ENCODE data around the gene STK26. TPM values are rescaled to one million over a fixed set of nuclear protein-coding genes. Genes with fewer than 3 reads are reported as not detected.

STK26 gene
- total and polyA plus RNA-seq, 2 of the 4 experiments (the other 2 are of a cell fraction) = 0.17 to 0.18 TPM

GRCh38 chrX:132119283-132119682 lies 96.2 kb downstream of the STK26 start:
- Histone ChIP-seq H3K9me3 (ENCODE audit: control insufficient read depth, insufficient read depth, low read length) (no peaks in the 10 kb centered on the region), H3K27ac (ENCODE audit: insufficient read depth, low read length) (no peak overlapping the region), H3K4me3 (ENCODE audit: insufficient read depth, low read depth, low read length) (no peak overlapping the region), H3K4ac (ENCODE audit: low read depth, low read length) (no peak overlapping the region), H3K14ac (replicated peaks; ENCODE audit: low read depth, low read length) (no peak overlapping the region), H2BK120ac (ENCODE audit: low read depth, low read length) (no peak overlapping the region), H3K18ac (ENCODE audit: low read depth, low read length) (no peak overlapping the region), H4K5ac (ENCODE audit: low read depth, low read length) (no peak overlapping the region), H2BK15ac (ENCODE audit: low read depth, low read length) (no peak overlapping the region), H2AK9ac (replicated peaks; ENCODE audit: low read depth, low read length, poor library complexity) (no peak overlapping the region), H3K23ac (ENCODE audit: low read depth, low read length) (no peak overlapping the region), H2BK20ac (ENCODE audit: low read depth, low read length) (no peak overlapping the region), H3K4me2 (ENCODE audit: low read depth, low read length) (no peak overlapping the region), H3K27me3 (ENCODE audit: control insufficient read depth, insufficient read depth, low read length) (peaks cover 5% of the 10 kb centered on the region; the same call in 1 of the 2 replicates), H3K9me1 (ENCODE audit: insufficient read depth, low read length) (no peaks in the 10 kb centered on the region), H4K91ac (ENCODE audit: insufficient read depth, low read depth, low read length) (no peak overlapping the region), H4K8ac (ENCODE audit: low read depth in 2 of 2, low read length in 2 of 2) (no peak overlapping the region), H2BK5ac (ENCODE audit: low read depth, low read length, poor library complexity, severe bottlenecking) (no peak overlapping the region), H2AFZ (replicated peaks; ENCODE audit: low read length, poor library complexity) (no peak overlapping the region), H3K36me3 (ENCODE audit: control insufficient read depth, insufficient read depth, low read length) (no peaks in the 10 kb centered on the region), H4K20me1 (ENCODE audit: insufficient read depth, low read length) (no peaks in the 10 kb centered on the region; the same call in 1 of the 2 replicates), H3K56ac (ENCODE audit: extremely low read depth, insufficient read depth, low read length) (no peak overlapping the region), H2AK5ac (ENCODE audit: low read depth, low read length) (no peak overlapping the region), H3K79me1 (ENCODE audit: low read depth in 1 of 2, low read length in 2 of 2) (no peaks in the 10 kb centered on the region), H3K4me1 (ENCODE audit: control insufficient read depth, insufficient read depth, low read length) (no peaks in the 10 kb centered on the region), H3K9ac (ENCODE audit: low read depth, low read length) (no peak overlapping the region)
- ATAC-seq (ENCODE audit: low read depth) (no peak), DNase-seq (no peak)
- POLR2A ChIA-PET (ENCODE audit: unreplicated experiment) = no interaction called here
- CTCF ChIA-PET = no interaction called here
- intact Hi-C loops (cut with micrococcal nuclease) = no loop called here
- in situ Hi-C loops (cut with MboI; ENCODE audit: low sequenced_read_pairs) = no loop called here
- dilution Hi-C loops (cut with HindIII; ENCODE audit: low sequenced_read_pairs, unreplicated experiment) = no loop called here
- WGBS, 2 experiments (ENCODE audit: extremely low coverage in 2 of 2, insufficient read length in 1 of 2) = no CpG with 5 or more reads among the region's 3 CpGs
- no TSS peak for BruUV-seq (replicated peaks)
- no peak for TF ChIP-seq CEBPB (IDR thresholded peaks at IDR 0.05; ENCODE audit: low read depth, low read length)
- no peak for TF ChIP-seq MAZ (IDR thresholded peaks at IDR 0.05; ENCODE audit: borderline replicate concordance, low read depth, low read length)
- no peak for TF ChIP-seq BHLHE40 (IDR thresholded peaks at IDR 0.05; ENCODE audit: low read depth, low read length)
- TF ChIP-seq RAD21 (IDR thresholded peaks at IDR 0.05; ENCODE audit: low read length) = no peak
- TF ChIP-seq CTCF (conservative IDR thresholded peaks at IDR 0.05; ENCODE audit: low read depth, low read length) = no peak
- TF ChIP-seq USF2 (IDR thresholded peaks at IDR 0.05; ENCODE audit: low read depth, low read length) = no peak
- no peak for TF ChIP-seq RCOR1 (IDR thresholded peaks at IDR 0.05; ENCODE audit: insufficient replicate concordance, low read length)
- TF ChIP-seq POLR2A (IDR thresholded peaks at IDR 0.05; ENCODE audit: low read depth, low read length) = no peak
- TF ChIP-seq ELK1 (IDR thresholded peaks at IDR 0.05; ENCODE audit: borderline replicate concordance, low read depth, low read length) = no peak
- TF ChIP-seq FOS (IDR thresholded peaks at IDR 0.05; ENCODE audit: low read depth, low read length) = no peak
- no peak for TF ChIP-seq NFE2L2 (IDR thresholded peaks at IDR 0.05; ENCODE audit: low read depth, low read length)
